ENCODE data around the gene PRICKLE2. TPM values are rescaled to one million over a fixed set of nuclear protein-coding genes. Genes with fewer than 3 reads are reported as not detected.

PRICKLE2 gene
- polyA plus RNA-seq, 3 donors = not detected

DNA sequence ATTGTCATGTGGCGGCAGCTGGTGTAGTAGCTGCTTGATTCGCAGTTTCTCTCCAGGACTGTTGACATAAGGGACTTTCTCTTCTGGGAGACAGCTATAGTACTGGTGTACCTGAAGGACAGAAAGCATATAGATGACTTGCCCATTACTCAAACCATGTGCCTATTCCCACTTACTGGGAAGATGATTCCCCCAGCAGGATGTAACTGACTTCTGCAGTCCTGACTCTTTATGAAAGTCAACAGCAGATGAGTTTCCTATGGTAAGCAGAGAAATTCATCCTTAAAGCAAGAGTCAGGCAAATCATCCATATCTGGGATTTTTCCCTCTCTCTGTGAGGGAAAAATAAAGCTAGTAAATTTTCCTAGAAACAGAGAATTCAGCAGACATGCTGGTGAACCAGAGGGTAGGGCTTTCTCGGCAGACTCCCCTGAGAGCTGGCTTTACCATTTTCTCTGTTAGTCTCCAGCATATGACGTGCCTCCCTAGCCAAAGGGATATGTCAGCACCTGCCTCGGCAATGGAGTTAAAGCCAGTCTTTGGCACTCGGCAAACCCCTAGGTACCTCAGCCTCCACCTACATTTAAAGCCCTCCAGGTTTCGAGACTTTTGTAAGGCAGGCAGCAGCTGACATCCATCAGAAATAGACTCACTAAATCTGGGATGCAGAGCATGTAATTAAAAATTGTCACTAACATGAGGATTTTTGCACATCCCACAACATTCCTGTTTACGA, 62.1 kb downstream of the PRICKLE2 start:
- H3K4me2 ChIP-seq (replicated peaks; ENCODE audit: extremely low read depth, low read length, poor library complexity, severe bottlenecking) = no peak overlapping the region
- WGBS (ENCODE audit: insufficient coverage) = 83% methylated on average over 5 of the region's 8 CpGs
- TF ChIP-seq CTCF (IDR thresholded peaks at IDR 0.05) = no peak
- no peaks in the 10 kb centered on the region for H3K79me2 ChIP-seq (ENCODE audit: insufficient read depth, low read length)
- no peaks in the 10 kb centered on the region for H3K4me1 ChIP-seq (ENCODE audit: control insufficient read depth in 1 of 2, insufficient read depth in 2 of 2, low read length in 2 of 2)
- no peaks in the 10 kb centered on the region for H3K9me3 ChIP-seq (replicated peaks in 1 of 2; ENCODE audit: control insufficient read depth in 1 of 2, insufficient read depth in 1 of 2, low read length in 2 of 2)
- Mint-ChIP-seq H3K9me3 (peaks cover 0 to 4% (median 0%) of the 10 kb centered on the region in 7 donors), H3K4me1 (no peaks in the 10 kb centered on the region), H3K27me3 (ENCODE audit: low read depth in 3 of 3) (peaks cover 0 to 7% (median 0%) of the 10 kb centered on the region in 3 donors), H3K4me3 (no peak overlapping the region), H3K27ac (no peak overlapping the region), H3K36me3 (no peaks in the 10 kb centered on the region)
- no peak for DNase-seq
- no peaks in the 10 kb centered on the region for H3K36me3 ChIP-seq (replicated peaks in 1 of 2; ENCODE audit: control insufficient read depth in 1 of 2, insufficient read depth in 2 of 2, low read length in 2 of 2)
- H4K20me1 ChIP-seq (ENCODE audit: insufficient read depth, low read length) = no peaks in the 10 kb centered on the region
- intact Hi-C loops (cut with micrococcal nuclease) = no loop called here
- H2AFZ ChIP-seq (ENCODE audit: insufficient read depth, low read depth, low read length, poor library complexity, severe bottlenecking) = no peak overlapping the region
- no peaks in the 10 kb centered on the region for H3K27me3 ChIP-seq (ENCODE audit: control insufficient read depth in 2 of 2, insufficient read depth in 2 of 2, low read length in 2 of 2)
- H3K4me3 ChIP-seq (replicated peaks in 1 of 3; ENCODE audit: low read depth in 2 of 3, low read length in 3 of 3) = no peak overlapping the region
- no peak overlapping the region for H3K9ac ChIP-seq (ENCODE audit: insufficient read depth, low read length, poor library complexity, severe bottlenecking)
- no peak overlapping the region for H3K27ac ChIP-seq (ENCODE audit: low read depth in 1 of 2, low read length in 2 of 2)

DNA sequence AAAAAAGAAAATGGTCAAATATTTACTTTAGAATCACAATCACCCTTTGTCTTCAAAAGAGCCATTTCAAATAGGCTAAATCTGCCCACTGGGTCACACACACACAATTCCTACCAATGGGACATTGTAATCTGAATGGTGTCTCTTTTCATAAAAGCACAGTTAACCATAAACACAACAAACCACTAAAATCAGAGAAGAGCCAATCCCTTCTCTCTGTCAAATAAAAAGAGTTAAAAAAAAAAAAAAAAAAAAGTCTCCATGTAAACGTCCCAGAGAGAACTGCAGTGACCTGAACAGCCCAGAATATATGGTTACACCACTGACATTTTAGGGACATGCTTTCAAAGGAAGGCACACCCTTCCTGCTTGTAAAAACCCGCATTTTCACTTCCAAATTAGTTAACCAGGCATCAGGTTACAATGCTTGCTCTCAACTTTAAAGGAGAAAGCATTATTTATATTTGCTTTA, 63.7 kb downstream of the PRICKLE2 start:
- Histone ChIP-seq H4K20me1 (ENCODE audit: insufficient read depth, low read length) (no peaks in the 10 kb centered on the region), H3K27ac (ENCODE audit: low read depth in 1 of 2, low read length in 2 of 2) (no peak overlapping the region), H3K4me3 (replicated peaks in 1 of 3; ENCODE audit: low read depth in 2 of 3, low read length in 3 of 3) (no peak overlapping the region), H3K27me3 (ENCODE audit: control insufficient read depth in 2 of 2, insufficient read depth in 2 of 2, low read length in 2 of 2) (no peaks in the 10 kb centered on the region), H3K4me1 (ENCODE audit: control insufficient read depth in 1 of 2, insufficient read depth in 2 of 2, low read length in 2 of 2) (no peaks in the 10 kb centered on the region), H2AFZ (ENCODE audit: insufficient read depth, low read depth, low read length, poor library complexity, severe bottlenecking) (no peak overlapping the region), H3K79me2 (ENCODE audit: insufficient read depth, low read length) (no peaks in the 10 kb centered on the region), H3K9me3 (replicated peaks in 1 of 2; ENCODE audit: control insufficient read depth in 1 of 2, insufficient read depth in 1 of 2, low read length in 2 of 2) (no peaks in the 10 kb centered on the region), H3K9ac (ENCODE audit: insufficient read depth, low read length, poor library complexity, severe bottlenecking) (no peak overlapping the region), H3K36me3 (replicated peaks in 1 of 2; ENCODE audit: control insufficient read depth in 1 of 2, insufficient read depth in 2 of 2, low read length in 2 of 2) (no peaks in the 10 kb centered on the region), H3K4me2 (replicated peaks; ENCODE audit: extremely low read depth, low read length, poor library complexity, severe bottlenecking) (no peak overlapping the region)
- Mint-ChIP-seq H3K27me3 (ENCODE audit: low read depth in 3 of 3) (peaks cover 0 to 7% (median 4%) of the 10 kb centered on the region in 3 donors), H3K27ac (no peak overlapping the region), H3K4me3 (no peak overlapping the region), H3K9me3 (peaks cover 0 to 4% (median 0%) of the 10 kb centered on the region in 7 donors), H3K36me3 (no peaks in the 10 kb centered on the region), H3K4me1 (no peaks in the 10 kb centered on the region)
- no peak for DNase-seq
- intact Hi-C loops (cut with micrococcal nuclease) = no loop called here
- WGBS (ENCODE audit: insufficient coverage) = no CpG with 5 or more reads among the region's 2 CpGs
- no peak for TF ChIP-seq CTCF (IDR thresholded peaks at IDR 0.05)

Data from CD14-positive monocyte (primary cell).